Measurements from ENCODE around the gene THADA.

- TF ChIP-seq CTCF (IDR thresholded peaks at IDR 0.05) (no peak), POLR2AphosphoS5 (IDR thresholded peaks at IDR 0.05) (no peak)
Observed at GRCh38 chr2:43436431-43436830, 159.4 kb downstream of the THADA start.

Measured in suprapubic skin (tissue), 3 donors.